HCT116 (cell line): Measurements from ENCODE around the gene PLXNC1. TPM values are rescaled to one million over a fixed set of nuclear protein-coding genes. Genes with fewer than 3 reads are reported as not detected.

Experiments used
- ATAC-seq: fragments of 200-7000 bp; cut with Tn5 transposase; 2 replicates; pipeline ENCODE4 v1.9.1; 2020; ENCODE audit warnings: mild to moderate bottlenecking, moderate library complexity
- BruUV-seq: library from RNA; stranded (reverse); fragments of 400-500 nt; replicated peaks from 2 replicates; lab custom pipeline; 2021; lab: Mats Ljungman, UMichigan
- CTCF ChIA-PET: fragments of 300-600 bp; sonication (Branson Sonifier 250); formaldehyde crosslinking; loops from one replicate; lab custom pipeline; 2021; ENCODE audit warnings: antibody characterized with exemption; lab: Charles Lee
- POLR2A ChIA-PET: fragments of 300-600, 350-600 bp; sonication (Branson Sonifier 250); formaldehyde crosslinking; loops from one replicate; lab custom pipeline; 2021; ENCODE audit warnings: antibody characterized with exemption; lab: Charles Lee
- RAD21 ChIA-PET, 2 experiments: fragments of 300-600 bp; sonication (Branson Sonifier 250); formaldehyde crosslinking; loops; one replicate each; lab custom pipeline; 2023; ENCODE audit warnings: low total read pairs in 2 of 2; ENCODE audit not compliant: uncharacterized antibody in 2 of 2, unreplicated experiment in 2 of 2, low non-redundant PET in 1 of 2; lab: Charles Lee
- DNase-seq: peaks from one replicate; pipeline ENCODE4 v3.0.0-alpha.2; 2010; ENCODE audit warnings: low read depth, low spot score
- H2AFZ ChIP-seq: fragments of 200-600 bp; shearing (Covaris generic), sonication (generic); 2 replicates; pipeline ENCODE4 v1.6.1; 2017; ENCODE audit warnings: low read depth, mixed run types, mixed read lengths, antibody characterized with exemption, low read length; ENCODE audit not compliant: poor library complexity, severe bottlenecking
- H3K27ac ChIP-seq: 2 replicates; pipeline ENCODE4 v1.5.1; 2012; ENCODE audit warnings: low read depth, low read length
- H3K27me3 ChIP-seq: fragments of 200-600 bp; sonication (generic); 2 replicates; pipeline ENCODE4 v1.6.1; 2016; ENCODE audit warnings: mixed run types, low read length, mixed read lengths; ENCODE audit not compliant: insufficient read depth
- H3K36me3 ChIP-seq, 2 experiments: fragments of 200-500 bp in 1 of 2; fragments of 200-600 bp in 1 of 2; sonication (Bioruptor generic) in 1 of 2; sonication (generic) in 1 of 2; 2 replicates each; pipeline versions ENCODE4 v1.5.1 to v1.6.1; 2014 to 2016; ENCODE audit warnings: low read length in 2 of 2, inconsistent platforms in 1 of 2, mixed read lengths in 1 of 2, mixed run types in 1 of 2; ENCODE audit not compliant: insufficient read depth in 2 of 2, control insufficient read depth in 1 of 2
- H3K4me1 ChIP-seq, 2 experiments: fragments of 200-600 bp in 1 of 2; sonication (generic) in 1 of 2; 2 replicates each; pipeline versions ENCODE4 v1.5.1 to v1.6.1; 2012 to 2017; ENCODE audit warnings: low read length in 2 of 2, inconsistent platforms in 1 of 2, mild to moderate bottlenecking in 1 of 2, mixed read lengths in 1 of 2, mixed run types in 1 of 2, moderate library complexity in 1 of 2; ENCODE audit not compliant: insufficient read depth in 2 of 2, control insufficient read depth in 1 of 2
- H3K4me2 ChIP-seq: fragments of 200-600 bp; sonication (generic); 2 replicates; pipeline ENCODE4 v1.6.1; 2017; ENCODE audit warnings: mixed run types, low read length, mixed read lengths
- H3K4me3 ChIP-seq, 2 experiments: fragments of 200-600 bp in 1 of 2; sonication (generic) in 1 of 2; replicated peaks in 1 of 2; 2 replicates each; pipeline ENCODE4 v1.5.1; 2011 to 2016; ENCODE audit warnings: low read length in 2 of 2, control low read depth in 1 of 2, low read depth in 1 of 2, mild to moderate bottlenecking in 1 of 2, mixed read lengths in 1 of 2, mixed run types in 1 of 2
- H3K79me2 ChIP-seq: fragments of 200-600 bp; sonication (generic); 2 replicates; pipeline ENCODE4 v1.6.1; 2017; ENCODE audit warnings: mild to moderate bottlenecking, mixed run types, low read length, moderate library complexity, mixed read lengths; ENCODE audit not compliant: insufficient read depth
- H3K9ac ChIP-seq: fragments of 200-600 bp; sonication (generic); 2 replicates; pipeline ENCODE4 v1.6.1; 2016; ENCODE audit warnings: low read length, mixed read lengths
- H3K9me2 ChIP-seq: fragments of 200-600 bp; sonication (generic), shearing (Covaris generic); 2 replicates; pipeline ENCODE4 v1.6.1; 2017; ENCODE audit warnings: mixed run types, mild to moderate bottlenecking, moderate library complexity; ENCODE audit not compliant: insufficient read depth
- H3K9me3 ChIP-seq, 2 experiments: fragments of 200-500 bp in 1 of 2; fragments of 200-600 bp in 1 of 2; sonication (Bioruptor generic) in 1 of 2; sonication (generic) in 1 of 2; 2 replicates each; pipeline ENCODE4 v1.6.1; 2014 to 2017; ENCODE audit warnings: low read length in 2 of 2, mixed read lengths in 2 of 2, inconsistent platforms in 1 of 2, low read depth in 1 of 2, mild to moderate bottlenecking in 1 of 2, mixed run types in 1 of 2, moderate library complexity in 1 of 2; ENCODE audit not compliant: control insufficient read depth in 1 of 2, insufficient read depth in 1 of 2
- H4K20me1 ChIP-seq: fragments of 200-600 bp; sonication (generic), shearing (Covaris generic); 2 replicates; pipeline ENCODE4 v1.6.1; 2017; ENCODE audit warnings: mixed run types, mild to moderate bottlenecking, moderate library complexity; ENCODE audit not compliant: insufficient read depth
- CBX3 ChIP-seq: IDR thresholded peaks from 2 replicates; pipeline ENCODE4 v1.6.1; 2012; ENCODE audit warnings: low read depth
- CEBPB ChIP-seq: IDR thresholded peaks from 2 replicates; pipeline ENCODE4 v1.6.1; 2012; ENCODE audit warnings: low read depth
- EZH2 ChIP-seq: fragments of 200-600 bp; sonication (generic); IDR thresholded peaks from 2 replicates; pipeline ENCODE4 v1.6.1; 2017; ENCODE audit warnings: antibody characterized with exemption, mixed run types
- EZH2phosphoT487 ChIP-seq: fragments of 200-600 bp; IDR thresholded peaks from 2 replicates; pipeline ENCODE4 v1.6.1; 2018; ENCODE audit warnings: antibody characterized with exemption, borderline replicate concordance
- JUND ChIP-seq: IDR thresholded peaks from 2 replicates; pipeline ENCODE4 v1.6.1; 2012
- MAX ChIP-seq: IDR thresholded peaks from 2 replicates; pipeline ENCODE4 v1.6.1; 2012
- POLR2A ChIP-seq: IDR thresholded peaks from 2 replicates; pipeline ENCODE4 v1.7.0; 2011; ENCODE audit warnings: borderline replicate concordance; ENCODE audit not compliant: insufficient read depth, insufficient read length; ENCODE audit errors: extremely low read depth
- RAD21 ChIP-seq: IDR thresholded peaks from 2 replicates; pipeline ENCODE4 v1.6.1; 2012; ENCODE audit warnings: low read depth, mild to moderate bottlenecking
- SIN3A ChIP-seq: IDR thresholded peaks from 2 replicates; pipeline ENCODE4 v1.6.1; 2012; ENCODE audit warnings: low read depth
- SP1 ChIP-seq: IDR thresholded peaks from 2 replicates; pipeline ENCODE4 v1.6.1; 2012; ENCODE audit warnings: low read depth
- SRF ChIP-seq: IDR thresholded peaks from 2 replicates; pipeline ENCODE4 v1.6.1; 2012; ENCODE audit warnings: low read depth
- TCF7L2 ChIP-seq: IDR thresholded peaks from 2 replicates; pipeline ENCODE4 v1.7.0; 2011; ENCODE audit warnings: borderline replicate concordance, inconsistent platforms; ENCODE audit not compliant: insufficient read depth, insufficient read length; ENCODE audit errors: extremely low read depth
- YY1 ChIP-seq: IDR thresholded peaks from 2 replicates; pipeline ENCODE4 v1.6.1; 2011; ENCODE audit warnings: low read length, low read depth, moderate library complexity, mild to moderate bottlenecking; ENCODE audit not compliant: insufficient replicate concordance; ENCODE audit errors: extremely low read depth
- ZBTB33 ChIP-seq: IDR thresholded peaks from 2 replicates; pipeline ENCODE4 v1.6.1; 2011; ENCODE audit warnings: mild to moderate bottlenecking, low read length, moderate library complexity; ENCODE audit not compliant: insufficient replicate concordance; ENCODE audit errors: extremely low read depth
- ZFX ChIP-seq: fragments of 450-650 bp; IDR thresholded peaks from 2 replicates; pipeline ENCODE4 v1.6.1; 2017
- ZNF274 ChIP-seq: fragments of 200-500 bp; sonication (Bioruptor generic); IDR thresholded peaks from 2 replicates; pipeline ENCODE4 v1.6.1; 2014; ENCODE audit warnings: mild to moderate bottlenecking, low read depth, low read length, inconsistent platforms
- intact Hi-C: fragments of 100-400 bp; cut with micrococcal nuclease; formaldehyde crosslinking; loops from 2 replicates; pipeline ENCODE4 v1.10.0; 2022
- total RNA-seq: library from RNA; stranded (reverse); gene quantifications from one replicate; pipeline ENCODE4 v1.2.1, GENCODE V29; 2021; ENCODE audit not compliant: unreplicated experiment
- TF ChIP-seq, protein P1 (sequence below): IDR thresholded peaks from 2 replicates; pipeline ENCODE4 v1.6.1; 2012
- TF ChIP-seq, protein P2 (sequence below): IDR thresholded peaks from 2 replicates; pipeline ENCODE4 v1.6.1; 2012; ENCODE audit warnings: low read depth

The PLXNC1 gene
- total RNA-seq, 1 experiment from 2014 or later = 0.25 TPM

- no TSS peak for BruUV-seq
- Histone ChIP-seq H3K9me2 (no peaks in the 10 kb centered on the region), H3K79me2 (no peaks in the 10 kb centered on the region), H4K20me1 (no peaks in the 10 kb centered on the region), H3K36me3 (no peaks in the 10 kb centered on the region), H3K27ac (no peak overlapping the region), H3K9ac (no peak overlapping the region), H3K4me1 (no peaks in the 10 kb centered on the region), H2AFZ (no peak overlapping the region), H3K4me2 (no peak overlapping the region), H3K27me3 (peaks cover 5% of the 10 kb centered on the region), H3K9me3 (peaks cover 6 to 9% of the 10 kb centered on the region in 2 experiments; a peak in 2 of 4 replicates), H3K4me3 (no peak overlapping the region)
- intact Hi-C loops = no loop called here
- DNase-seq (no peak), ATAC-seq (no peak)
- ChIA-PET CTCF (no interaction called here), POLR2A (no interaction called here), RAD21 (no interaction called here)
- no peak for TF ChIP-seq ZNF274
- no peak for TF ChIP-seq ZFX
- no peak for TF ChIP-seq CEBPB
- no peak for TF ChIP-seq SRF
- TF ChIP-seq SP1 = no peak
- no peak for TF ChIP-seq SIN3A
- TF ChIP-seq ZBTB33 = no peak
- TF ChIP-seq EZH2 = no peak
- TF ChIP-seq MAX = no peak
- TF ChIP-seq RAD21 = no peak
- TF ChIP-seq, protein P1, sequence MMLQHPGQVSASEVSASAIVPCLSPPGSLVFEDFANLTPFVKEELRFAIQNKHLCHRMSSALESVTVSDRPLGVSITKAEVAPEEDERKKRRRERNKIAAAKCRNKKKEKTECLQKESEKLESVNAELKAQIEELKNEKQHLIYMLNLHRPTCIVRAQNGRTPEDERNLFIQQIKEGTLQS = no peak
- no peak for TF ChIP-seq YY1
- no peak for TF ChIP-seq TCF7L2
- TF ChIP-seq JUND = no peak
- no peak for TF ChIP-seq POLR2A
- TF ChIP-seq, protein P2, sequence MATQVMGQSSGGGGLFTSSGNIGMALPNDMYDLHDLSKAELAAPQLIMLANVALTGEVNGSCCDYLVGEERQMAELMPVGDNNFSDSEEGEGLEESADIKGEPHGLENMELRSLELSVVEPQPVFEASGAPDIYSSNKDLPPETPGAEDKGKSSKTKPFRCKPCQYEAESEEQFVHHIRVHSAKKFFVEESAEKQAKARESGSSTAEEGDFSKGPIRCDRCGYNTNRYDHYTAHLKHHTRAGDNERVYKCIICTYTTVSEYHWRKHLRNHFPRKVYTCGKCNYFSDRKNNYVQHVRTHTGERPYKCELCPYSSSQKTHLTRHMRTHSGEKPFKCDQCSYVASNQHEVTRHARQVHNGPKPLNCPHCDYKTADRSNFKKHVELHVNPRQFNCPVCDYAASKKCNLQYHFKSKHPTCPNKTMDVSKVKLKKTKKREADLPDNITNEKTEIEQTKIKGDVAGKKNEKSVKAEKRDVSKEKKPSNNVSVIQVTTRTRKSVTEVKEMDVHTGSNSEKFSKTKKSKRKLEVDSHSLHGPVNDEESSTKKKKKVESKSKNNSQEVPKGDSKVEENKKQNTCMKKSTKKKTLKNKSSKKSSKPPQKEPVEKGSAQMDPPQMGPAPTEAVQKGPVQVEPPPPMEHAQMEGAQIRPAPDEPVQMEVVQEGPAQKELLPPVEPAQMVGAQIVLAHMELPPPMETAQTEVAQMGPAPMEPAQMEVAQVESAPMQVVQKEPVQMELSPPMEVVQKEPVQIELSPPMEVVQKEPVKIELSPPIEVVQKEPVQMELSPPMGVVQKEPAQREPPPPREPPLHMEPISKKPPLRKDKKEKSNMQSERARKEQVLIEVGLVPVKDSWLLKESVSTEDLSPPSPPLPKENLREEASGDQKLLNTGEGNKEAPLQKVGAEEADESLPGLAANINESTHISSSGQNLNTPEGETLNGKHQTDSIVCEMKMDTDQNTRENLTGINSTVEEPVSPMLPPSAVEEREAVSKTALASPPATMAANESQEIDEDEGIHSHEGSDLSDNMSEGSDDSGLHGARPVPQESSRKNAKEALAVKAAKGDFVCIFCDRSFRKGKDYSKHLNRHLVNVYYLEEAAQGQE = no peak
- TF ChIP-seq CBX3 = no peak
- no peak for TF ChIP-seq EZH2phosphoT487
Measured at GRCh38 chr12:94174576-94174975, 26.2 kb downstream of the PLXNC1 start.
